HepG2 (cell line): Measurements from ENCODE around the gene VPS54. TPM values are rescaled to one million over a fixed set of nuclear protein-coding genes. Genes with fewer than 3 reads are reported as not detected.

Source experiments
- ATAC-seq: fragments of 200-7000 bp; cut with Tn5 transposase; 3 replicates; pipeline ENCODE4 v1.9.1; 2020; ENCODE audit warnings: mild to moderate bottlenecking, moderate library complexity
- BruUV-seq: library from RNA; stranded (reverse); fragments of 400-500 nt; replicated peaks from 2 replicates; lab custom pipeline; 2021; lab: Mats Ljungman, UMichigan
- CTCF ChIA-PET: fragments of 300-600 bp; formaldehyde crosslinking; extraction: SDS; loops from one replicate; lab custom pipeline; 2021; ENCODE audit warnings: low total read pairs, inconsistent platforms, low intra/inter-chr PET ratio; lab: Yijun Ruan, JAX
- POLR2A ChIA-PET: fragments of 350-600 bp; sonication (Branson Sonifier 250); formaldehyde crosslinking; loops from one replicate; lab custom pipeline; 2020; ENCODE audit warnings: antibody characterized with exemption, inconsistent platforms; lab: Yijun Ruan, JAX
- DNase-seq: peaks from one replicate; pipeline ENCODE4 v3.0.0-alpha.2; 2015; ENCODE audit warnings: low spot score
- FAIRE-seq: peaks from 3 replicates; lab custom pipeline; 2011; peaks lifted over from hg19 to GRCh38; lab: Jason Lieb, UNC
- H2AFZ ChIP-seq: one replicate; pipeline ENCODE4 v1.6.1; 2011; ENCODE audit warnings: low read length, inconsistent platforms
- H3K27ac ChIP-seq: fragments of 300-600 bp; 3 replicates; pipeline ENCODE4 v1.8.0; 2011; ENCODE audit warnings: mixed run types, mild to moderate bottlenecking, mixed read lengths, low read length, inconsistent platforms; ENCODE audit not compliant: insufficient read depth; ENCODE audit errors: extremely low read length
- H3K27me3 ChIP-seq, 2 experiments: fragments of 200-600 bp in 1 of 2; 2 replicates in 1 of 2; 3 replicates in 1 of 2; pipeline versions ENCODE4 v1.6.0 to v1.8.0; 2011; ENCODE audit warnings: low read length in 2 of 2, mild to moderate bottlenecking in 2 of 2, moderate library complexity in 2 of 2, inconsistent platforms in 1 of 2; ENCODE audit not compliant: insufficient read depth in 2 of 2, control insufficient read depth in 1 of 2
- H3K36me3 ChIP-seq, 2 experiments: fragments of 200-600 bp in 1 of 2; replicated peaks in 1 of 2; 2 replicates in 1 of 2; 3 replicates in 1 of 2; pipeline versions ENCODE4 v1.5.1 to v1.8.0; 2011; ENCODE audit warnings: low read length in 2 of 2, inconsistent platforms in 1 of 2; ENCODE audit not compliant: insufficient read depth in 2 of 2, control insufficient read depth in 1 of 2
- H3K4me1 ChIP-seq: 2 replicates; pipeline ENCODE4 v1.5.1; 2012; ENCODE audit warnings: low read length, inconsistent platforms; ENCODE audit not compliant: insufficient read depth
- H3K4me2 ChIP-seq: 2 replicates; pipeline ENCODE4 v1.6.0; 2011; ENCODE audit warnings: low read depth, low read length, inconsistent platforms
- H3K4me3 ChIP-seq, 3 experiments: fragments of 200-600 bp in 1 of 3; sonication (generic), shearing (Covaris generic) in 1 of 3; replicated peaks in 1 of 3; 2 replicates each; pipeline ENCODE4 v1.5.1; 2011 to 2016; ENCODE audit warnings: low read length in 3 of 3, inconsistent platforms in 2 of 3, low read depth in 2 of 3, mild to moderate bottlenecking in 2 of 3, control low read depth in 1 of 3, mixed read lengths in 1 of 3; ENCODE audit not compliant: insufficient read depth in 1 of 3
- H3K79me2 ChIP-seq: one replicate; pipeline ENCODE4 v1.6.1; 2011; ENCODE audit warnings: low read length, inconsistent platforms; ENCODE audit not compliant: insufficient read depth
- H3K9ac ChIP-seq: 2 replicates; pipeline ENCODE4 v1.6.0; 2011; ENCODE audit warnings: mild to moderate bottlenecking, low read depth, low read length, inconsistent platforms; ENCODE audit not compliant: insufficient read depth
- H3K9me3 ChIP-seq: 2 replicates; pipeline ENCODE4 v1.5.1; 2012; ENCODE audit warnings: mild to moderate bottlenecking, low read length
- H4K20me1 ChIP-seq: 2 replicates; pipeline ENCODE4 v1.6.0; 2011; ENCODE audit warnings: inconsistent platforms, mild to moderate bottlenecking, low read length, moderate library complexity; ENCODE audit not compliant: insufficient read depth
- EHMT2 ChIP-seq: fragments of 200-600 bp; sonication (generic); IDR thresholded peaks from 2 replicates; pipeline ENCODE4 v1.7.0; 2017; ENCODE audit warnings: antibody characterized with exemption, low read depth, low read length, borderline replicate concordance
- MAFF ChIP-seq: IDR thresholded peaks from 2 replicates; pipeline ENCODE4 v1.6.1; 2011; ENCODE audit warnings: low read depth, low read length, improper control_type of control experiment
- MAFK ChIP-seq, 2 experiments: IDR thresholded peaks in 1 of 2; conservative IDR thresholded peaks in 1 of 2; 2 replicates each; pipeline ENCODE4 v1.6.1; 2011; ENCODE audit warnings: improper control_type of control experiment in 2 of 2, low read length in 2 of 2
- NFE2L1 ChIP-seq: sonication (generic); formaldehyde crosslinking; IDR thresholded peaks from 2 replicates; pipeline ENCODE4 v1.4.0; 2020; ENCODE audit warnings: missing genetic modification reagents, mild to moderate bottlenecking, borderline replicate concordance
- NPAS2 ChIP-seq: sonication (generic); formaldehyde crosslinking; IDR thresholded peaks from 2 replicates; pipeline ENCODE4 v1.8.0; 2022; ENCODE audit warnings: mild to moderate bottlenecking, missing genetic modification reagents, borderline replicate concordance
- PTBP1 ChIP-seq: fragments of 200-400 bp; formaldehyde crosslinking; IDR thresholded peaks from 2 replicates; pipeline ENCODE4 v1.6.1; 2018; ENCODE audit warnings: low read length, low read depth; ENCODE audit not compliant: poor library complexity, severe bottlenecking
- ZMYM2 ChIP-seq: sonication (generic); formaldehyde crosslinking; IDR thresholded peaks from 2 replicates; pipeline ENCODE4 v1.8.0; 2022; ENCODE audit warnings: mild to moderate bottlenecking, missing genetic modification reagents
- WGBS: methylation state at CpG from one replicate; pipeline ENCODE4 v1.1.6; 2017; ENCODE audit warnings: low lambda C conversion rate; 5-methylcytosine and 5-hydroxymethylcytosine counted together
- in situ Hi-C: cut with HindIII; loops from 2 replicates; pipeline ENCODE4 v1.10.0; 2017; ENCODE audit warnings: low pct_unique_long_range_greater_than_20kb; ENCODE audit not compliant: extremely low pct_ligation_motif_present
- intact Hi-C: fragments of 100-400 bp; cut with micrococcal nuclease; formaldehyde crosslinking; loops from one replicate; pipeline ENCODE4 v1.10.0; 2022; ENCODE audit not compliant: unreplicated experiment
- polyA plus RNA-seq, 8 experiments: library from polyadenylated mRNA; depleted of rRNA in 3 of 8; stranded (reverse) in 7 of 8; unstranded in 1 of 8; fragments of >200 nt; fragmentation: Illumina TruSeq in 4 of 8; extraction: Trizol in 4 of 8; gene quantifications; 2 replicates each; pipeline versions ENCODE4 v1.2.1 to v1.2.3, GENCODE V29; 2011 to 2016; ENCODE audit warnings: low read depth in 4 of 8, missing spikeins in 1 of 8, mixed read lengths in 1 of 8; ENCODE audit not compliant: insufficient read depth in 1 of 8
- total RNA-seq, 5 experiments: library from RNA; depleted of rRNA; stranded (reverse); fragments of >200 nt; fragmentation: Illumina TruSeq; extraction: Trizol; gene quantifications; 2 replicates each; pipeline ENCODE4 v1.2.3, GENCODE V29; 2016; ENCODE audit warnings: low read depth in 1 of 5
- TF ChIP-seq, protein P1 (sequence below): sonication (generic); formaldehyde crosslinking; IDR thresholded peaks from 2 replicates; pipeline ENCODE4 v1.5.0; 2020; ENCODE audit warnings: mild to moderate bottlenecking, missing genetic modification reagents

VPS54 gene
- total and polyA plus RNA-seq, 2 of the 13 experiments (the other 11 are each of a cell fraction or from before 2014, with no cell fraction given) = 64.7 to 77.5 TPM

DNA sequence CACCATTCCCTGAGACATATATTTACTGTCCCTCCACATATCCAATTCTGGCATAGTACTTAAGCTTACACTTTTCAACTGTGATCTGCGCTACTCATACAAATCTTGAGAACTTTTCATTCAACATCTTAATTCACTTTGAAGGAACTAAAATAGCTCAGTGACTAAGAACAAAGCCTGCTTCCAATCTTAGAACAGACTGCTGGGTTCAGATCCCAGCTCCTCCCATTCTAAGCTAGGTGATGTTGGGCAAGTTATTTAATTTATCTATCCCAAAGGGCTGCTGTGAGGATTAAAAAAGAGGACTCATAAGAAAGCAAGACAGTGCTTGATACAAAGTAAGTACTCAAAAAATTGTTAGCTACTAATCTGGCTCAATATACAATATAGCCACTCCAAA is 119.6 kb downstream of the VPS54 start:
- ChIA-PET POLR2A (no interaction called here), CTCF (no interaction called here)
- H3K27ac ChIP-seq = no peak overlapping the region
- H3K4me3 ChIP-seq = no peak overlapping the region
- no peak overlapping the region for H3K9ac ChIP-seq
- no TSS peak for BruUV-seq
- H3K4me1 ChIP-seq = peaks cover 9% of the 10 kb centered on the region; the same call in 1 of the 2 replicates
- ATAC-seq (no peak), FAIRE-seq (no peak), DNase-seq (no peak)
- 100% methylated on average over 1 of the region's 1 CpG for WGBS
- H2AFZ ChIP-seq = no peak overlapping the region
- H3K27me3 ChIP-seq = no peaks in the 10 kb centered on the region
- no peak overlapping the region for H3K4me2 ChIP-seq
- H3K79me2 ChIP-seq = peaks cover 14% of the 10 kb centered on the region
- peaks cover 6% of the 10 kb centered on the region; the same call in 1 of the 2 replicates for H4K20me1 ChIP-seq
- H3K9me3 ChIP-seq = no peaks in the 10 kb centered on the region
- no peak for TF ChIP-seq NPAS2 (CRISPR knock-in tag)
- TF ChIP-seq, protein P1, sequence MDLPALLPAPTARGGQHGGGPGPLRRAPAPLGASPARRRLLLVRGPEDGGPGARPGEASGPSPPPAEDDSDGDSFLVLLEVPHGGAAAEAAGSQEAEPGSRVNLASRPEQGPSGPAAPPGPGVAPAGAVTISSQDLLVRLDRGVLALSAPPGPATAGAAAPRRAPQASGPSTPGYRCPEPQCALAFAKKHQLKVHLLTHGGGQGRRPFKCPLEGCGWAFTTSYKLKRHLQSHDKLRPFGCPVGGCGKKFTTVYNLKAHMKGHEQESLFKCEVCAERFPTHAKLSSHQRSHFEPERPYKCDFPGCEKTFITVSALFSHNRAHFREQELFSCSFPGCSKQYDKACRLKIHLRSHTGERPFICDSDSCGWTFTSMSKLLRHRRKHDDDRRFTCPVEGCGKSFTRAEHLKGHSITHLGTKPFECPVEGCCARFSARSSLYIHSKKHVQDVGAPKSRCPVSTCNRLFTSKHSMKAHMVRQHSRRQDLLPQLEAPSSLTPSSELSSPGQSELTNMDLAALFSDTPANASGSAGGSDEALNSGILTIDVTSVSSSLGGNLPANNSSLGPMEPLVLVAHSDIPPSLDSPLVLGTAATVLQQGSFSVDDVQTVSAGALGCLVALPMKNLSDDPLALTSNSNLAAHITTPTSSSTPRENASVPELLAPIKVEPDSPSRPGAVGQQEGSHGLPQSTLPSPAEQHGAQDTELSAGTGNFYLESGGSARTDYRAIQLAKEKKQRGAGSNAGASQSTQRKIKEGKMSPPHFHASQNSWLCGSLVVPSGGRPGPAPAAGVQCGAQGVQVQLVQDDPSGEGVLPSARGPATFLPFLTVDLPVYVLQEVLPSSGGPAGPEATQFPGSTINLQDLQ (CRISPR knock-in tag) = no peak
- TF ChIP-seq EHMT2 = no peak
- H3K36me3 ChIP-seq = peaks cover 23 to 84% of the 10 kb centered on the region in 2 experiments
- intact Hi-C loops (no loop called here), in situ Hi-C loops (no loop called here)

DNA sequence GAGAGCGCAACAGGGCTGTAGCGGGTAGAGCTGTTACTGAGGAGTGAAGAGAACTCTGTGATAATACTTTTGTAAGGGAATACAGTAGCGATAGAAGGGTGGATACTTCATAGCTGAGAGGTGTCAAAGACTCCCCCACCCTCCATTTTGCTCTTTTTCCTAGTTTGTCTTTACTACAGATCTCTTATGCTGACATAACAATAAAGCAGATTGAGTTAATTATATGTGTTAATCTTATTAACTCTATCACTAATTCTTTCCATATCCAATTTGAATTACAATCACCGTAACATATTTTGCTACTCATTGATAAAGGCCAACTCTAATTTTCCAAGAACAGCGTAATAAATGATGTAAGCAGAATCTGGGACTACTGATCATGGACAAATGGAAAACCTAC is 120.4 kb downstream of the VPS54 start:
- H4K20me1 ChIP-seq = peaks cover 6% of the 10 kb centered on the region; the same call in 1 of the 2 replicates
- intact Hi-C loops (no loop called here), in situ Hi-C loops (no loop called here)
- ATAC-seq = no peak
- H3K27ac ChIP-seq = no peak overlapping the region
- ChIA-PET POLR2A (no interaction called here), CTCF (no interaction called here)
- H3K27me3 ChIP-seq = no peaks in the 10 kb centered on the region
- H3K4me3 ChIP-seq = no peak overlapping the region
- WGBS = 98% methylated on average over 5 of the region's 5 CpGs
- H3K4me2 ChIP-seq = no peak overlapping the region
- no peak overlapping the region for H2AFZ ChIP-seq
- BruUV-seq = no TSS peak
- peaks cover 27 to 89% of the 10 kb centered on the region in 2 experiments for H3K36me3 ChIP-seq
- H3K79me2 ChIP-seq = peaks cover 14% of the 10 kb centered on the region
- no peak for DNase-seq
- no peak for TF ChIP-seq PTBP1
- TF ChIP-seq MAFK (conservative IDR thresholded peaks at IDR 0.05 in 1 of 2, IDR thresholded peaks at IDR 0.05 in 1 of 2; ENCODE audit: low read length in 2 of 2) = peak; percentile 39 to 67
- TF ChIP-seq NFE2L1 (CRISPR knock-in tag) = no peak
- peak; percentile 47; the same call in 1 of the 2 replicates for TF ChIP-seq MAFF
- TF ChIP-seq ZMYM2 (CRISPR knock-in tag) = no peak
- H3K9me3 ChIP-seq = no peaks in the 10 kb centered on the region
- no peak for FAIRE-seq
- peaks cover 9% of the 10 kb centered on the region; the same call in 1 of the 2 replicates for H3K4me1 ChIP-seq
- H3K9ac ChIP-seq = no peak overlapping the region
